Ascending aorta (tissue), 2 donors: ENCODE results near the gene B3GALNT2. TPM values are rescaled to one million over a fixed set of nuclear protein-coding genes. Genes with fewer than 3 reads are reported as not detected.
A peak's percentile ranks its signal among the peaks of the same experiment; 100 is the strongest.
"Not testable (repeated sequence)": the region's sequence is repeated elsewhere in the genome, so short reads cannot be mapped to it uniquely, and the experiment has no call there.

Experiments used
- DNase-seq, 2 donors: peaks; one replicate each; pipeline ENCODE4 v3.0.0-alpha.2; 2019; ENCODE audit warnings: low spot score in 2 of 2
- H3K27ac ChIP-seq, 2 donors: fragments of 200-600 bp; sonication (generic); one replicate each; pipeline ENCODE4 v1.5.1; 2016 to 2017; ENCODE audit warnings: mild to moderate bottlenecking in 1 of 2
- H3K27me3 ChIP-seq: fragments of 200-600 bp; sonication (generic); one replicate; pipeline ENCODE4 v1.5.1; 2017
- H3K36me3 ChIP-seq, 2 donors: fragments of 200-600 bp; sonication (generic); one replicate each; pipeline ENCODE4 v1.5.1; 2016
- H3K4me1 ChIP-seq, 2 donors: fragments of 200-600 bp; sonication (generic); one replicate each; pipeline ENCODE4 v1.5.1; 2016 to 2017; ENCODE audit warnings: mild to moderate bottlenecking in 1 of 2
- H3K4me3 ChIP-seq, 2 donors: fragments of 200-600 bp; sonication (generic); one replicate each; pipeline ENCODE4 v1.5.1; 2016 to 2017; ENCODE audit warnings: mild to moderate bottlenecking in 1 of 2
- H3K9me3 ChIP-seq, 2 donors: fragments of 200-600 bp; sonication (generic); one replicate each; pipeline ENCODE4 v1.5.1; 2016
- intact Hi-C: fragments of 100-400 bp; cut with DNase I; formaldehyde crosslinking; loops from one replicate; pipeline ENCODE4 v1.15.1; 2023
- total RNA-seq: library from RNA; depleted of rRNA; stranded (reverse); fragments of >200 nt; gene quantifications from one replicate; pipeline ENCODE4 v1.1.0, GENCODE V29; 2016
- TF ChIP-seq, protein P1 (sequence below), 3 experiments: fragments of 200-600 bp in 2 of 3; fragments of 450-650 bp in 1 of 3; sonication (generic) in 2 of 3; IDR thresholded peaks; one replicate each; pipeline ENCODE4 v1.5.1; 2016 to 2019; ENCODE audit warnings: antibody characterized with exemption in 3 of 3, mild to moderate bottlenecking in 1 of 3, moderate library complexity in 1 of 3

B3GALNT2 gene
- total RNA-seq, 1 donor from 2014 or later = 54.2 TPM

- no peaks in the 10 kb centered on the region for H3K27me3 ChIP-seq
- DNase-seq = no peak
- H3K36me3 ChIP-seq = no peaks in the 10 kb centered on the region
- H3K4me1 ChIP-seq = no peaks in the 10 kb centered on the region
- TF ChIP-seq, protein P1, sequence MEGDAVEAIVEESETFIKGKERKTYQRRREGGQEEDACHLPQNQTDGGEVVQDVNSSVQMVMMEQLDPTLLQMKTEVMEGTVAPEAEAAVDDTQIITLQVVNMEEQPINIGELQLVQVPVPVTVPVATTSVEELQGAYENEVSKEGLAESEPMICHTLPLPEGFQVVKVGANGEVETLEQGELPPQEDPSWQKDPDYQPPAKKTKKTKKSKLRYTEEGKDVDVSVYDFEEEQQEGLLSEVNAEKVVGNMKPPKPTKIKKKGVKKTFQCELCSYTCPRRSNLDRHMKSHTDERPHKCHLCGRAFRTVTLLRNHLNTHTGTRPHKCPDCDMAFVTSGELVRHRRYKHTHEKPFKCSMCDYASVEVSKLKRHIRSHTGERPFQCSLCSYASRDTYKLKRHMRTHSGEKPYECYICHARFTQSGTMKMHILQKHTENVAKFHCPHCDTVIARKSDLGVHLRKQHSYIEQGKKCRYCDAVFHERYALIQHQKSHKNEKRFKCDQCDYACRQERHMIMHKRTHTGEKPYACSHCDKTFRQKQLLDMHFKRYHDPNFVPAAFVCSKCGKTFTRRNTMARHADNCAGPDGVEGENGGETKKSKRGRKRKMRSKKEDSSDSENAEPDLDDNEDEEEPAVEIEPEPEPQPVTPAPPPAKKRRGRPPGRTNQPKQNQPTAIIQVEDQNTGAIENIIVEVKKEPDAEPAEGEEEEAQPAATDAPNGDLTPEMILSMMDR (IDR thresholded peaks at IDR 0.05) = no peak
- H3K27ac ChIP-seq = no peak overlapping the region
- intact Hi-C loops = no loop called here
- no peak overlapping the region for H3K4me3 ChIP-seq
- H3K9me3 ChIP-seq = no peaks in the 10 kb centered on the region
These were observed 41.2 kb upstream of the B3GALNT2 start for GRCh38 chr1:235545292-235545930.

GRCh38 chr1:235542845-235543244, 38.6 kb upstream of the B3GALNT2 start:
- H3K27ac ChIP-seq, H3K27me3 ChIP-seq, H3K4me3 ChIP-seq, H3K9me3 ChIP-seq, H3K36me3 ChIP-seq, H3K4me1 ChIP-seq, intact Hi-C loops: not testable (repeated sequence)
- peak in 1 of 2 donors; percentile 18 for DNase-seq

- Histone ChIP-seq H3K9me3 (no peaks in the 10 kb centered on the region), H3K4me1 (no peaks in the 10 kb centered on the region), H3K27me3 (no peaks in the 10 kb centered on the region), H3K36me3 (no peaks in the 10 kb centered on the region), H3K4me3 (no peak overlapping the region), H3K27ac (no peak overlapping the region)
- DNase-seq = no peak
- intact Hi-C loops = no loop called here
- TF ChIP-seq, protein P1 (IDR thresholded peaks at IDR 0.05) = no peak
These were observed 29.4 kb upstream of the B3GALNT2 start for GRCh38 chr1:235533476-235534168.

DNA sequence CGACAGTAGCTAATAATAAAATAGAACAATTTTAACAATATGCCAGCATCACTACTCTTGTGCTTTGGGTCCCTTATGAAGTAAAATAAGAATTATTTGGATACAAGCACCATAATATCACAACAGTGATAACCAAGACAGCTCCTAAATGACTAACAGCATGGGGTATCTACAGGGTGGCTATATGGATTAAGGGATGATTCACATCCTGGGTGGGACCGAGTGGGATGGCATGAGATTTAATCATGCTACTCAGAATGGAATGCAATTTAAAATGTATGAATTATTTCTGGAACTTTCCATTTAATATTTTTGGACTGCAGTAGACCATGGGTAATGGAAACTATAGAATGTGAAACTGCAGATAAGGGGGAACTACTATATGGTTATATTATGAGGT, 28.1 kb upstream of the B3GALNT2 start:
- Histone ChIP-seq H3K36me3 (no peaks in the 10 kb centered on the region), H3K9me3 (no peaks in the 10 kb centered on the region)
- DNase-seq = no peak

GRCh38 chr1:235527196-235527814, 23.1 kb upstream of the B3GALNT2 start:
- H3K9me3 ChIP-seq = no peaks in the 10 kb centered on the region
- H3K4me3 ChIP-seq = no peak overlapping the region
- no peak for DNase-seq
- H3K27ac ChIP-seq = no peak overlapping the region
- no peaks in the 10 kb centered on the region for H3K27me3 ChIP-seq
- intact Hi-C loops = no loop called here
- H3K36me3 ChIP-seq = no peaks in the 10 kb centered on the region
- H3K4me1 ChIP-seq = no peaks in the 10 kb centered on the region
- TF ChIP-seq, protein P1 (IDR thresholded peaks at IDR 0.05) = no peak

More for the DNA sequence above, 28.1 kb upstream of the B3GALNT2 start:
- no peak overlapping the region for H3K4me3 ChIP-seq
- H3K4me1 ChIP-seq = no peaks in the 10 kb centered on the region
- intact Hi-C loops = no loop called here
- H3K27me3 ChIP-seq = no peaks in the 10 kb centered on the region
- no peak overlapping the region for H3K27ac ChIP-seq
- TF ChIP-seq, protein P1 (IDR thresholded peaks at IDR 0.05) = no peak

- H3K36me3 ChIP-seq = no peaks in the 10 kb centered on the region
- intact Hi-C loops = no loop called here
- TF ChIP-seq, protein P1 (IDR thresholded peaks at IDR 0.05) = no peak
These were observed 21.1 kb upstream of the B3GALNT2 start for GRCh38 chr1:235525314-235525713.

More at GRCh38 chr1:235525314-235525713, 21.1 kb upstream of the B3GALNT2 start:
- no peak for DNase-seq
- Histone ChIP-seq H3K4me3 (no peak overlapping the region), H3K27me3 (no peaks in the 10 kb centered on the region), H3K4me1 (no peaks in the 10 kb centered on the region), H3K9me3 (no peaks in the 10 kb centered on the region), H3K27ac (no peak overlapping the region)
